Fibroblast of the aortic adventitia (primary cell): Measurements from ENCODE around the gene RASA2. TPM values are rescaled to one million over a fixed set of nuclear protein-coding genes. Genes with fewer than 3 reads are reported as not detected.

Experiments used
- DNase-seq: peaks from one replicate; pipeline ENCODE4 v3.0.0-alpha.2; 2010; ENCODE audit warnings: low read depth
- H3K4me3 ChIP-seq: 2 replicates; pipeline ENCODE4 v1.5.1; 2011; ENCODE audit warnings: low read depth, mild to moderate bottlenecking, control low read depth, low read length, moderate library complexity
- CTCF ChIP-seq: IDR thresholded peaks from 2 replicates; pipeline ENCODE4 v1.5.1; 2011; ENCODE audit warnings: mild to moderate bottlenecking, low read length, control low read depth, inconsistent platforms; ENCODE audit not compliant: insufficient read depth
- total RNA-seq: library from RNA; depleted of rRNA; stranded (reverse); fragments of >200 nt; gene quantifications from 2 replicates; pipeline ENCODE4 v1.2.3, GENCODE V29; 2012; ENCODE audit warnings: low replicate concordance

The RASA2 gene
- total RNA-seq, 1 donor = 28.9 TPM

GRCh38 chr3:141456301-141456625, 30.6 kb upstream of the RASA2 start:
- no peak overlapping the region for H3K4me3 ChIP-seq
- DNase-seq = no peak
- no peak for TF ChIP-seq CTCF

GRCh38 chr3:141457624-141458236, 29.1 kb upstream of the RASA2 start:
- DNase-seq = no peak
- TF ChIP-seq CTCF = no peak

GRCh38 chr3:141459008-141459407, 27.8 kb upstream of the RASA2 start:
- no peak for DNase-seq
- no peak overlapping the region for H3K4me3 ChIP-seq
- no peak for TF ChIP-seq CTCF

More at GRCh38 chr3:141457624-141458236, 29.1 kb upstream of the RASA2 start:
- H3K4me3 ChIP-seq = no peak overlapping the region

GRCh38 chr3:141460097-141460704, 26.6 kb upstream of the RASA2 start:
- DNase-seq = peak; percentile 88
- peak; percentile 91 for TF ChIP-seq CTCF
- H3K4me3 ChIP-seq = no peak overlapping the region

- no peak for TF ChIP-seq CTCF
Observed at GRCh38 chr3:141462176-141462859, 24.5 kb upstream of the RASA2 start.

GRCh38 chr3:141465221-141465620, 21.6 kb upstream of the RASA2 start:
- peak; percentile 47 for DNase-seq
- TF ChIP-seq CTCF = peak; percentile 41
- H3K4me3 ChIP-seq = no peak overlapping the region

More at GRCh38 chr3:141462176-141462859, 24.5 kb upstream of the RASA2 start:
- H3K4me3 ChIP-seq = no peak overlapping the region
- DNase-seq = no peak
